ENCODE data around the gene TIGD1.
A peak's percentile ranks its signal among the peaks of the same experiment; 100 is the strongest.

TIGD1 gene

DNA sequence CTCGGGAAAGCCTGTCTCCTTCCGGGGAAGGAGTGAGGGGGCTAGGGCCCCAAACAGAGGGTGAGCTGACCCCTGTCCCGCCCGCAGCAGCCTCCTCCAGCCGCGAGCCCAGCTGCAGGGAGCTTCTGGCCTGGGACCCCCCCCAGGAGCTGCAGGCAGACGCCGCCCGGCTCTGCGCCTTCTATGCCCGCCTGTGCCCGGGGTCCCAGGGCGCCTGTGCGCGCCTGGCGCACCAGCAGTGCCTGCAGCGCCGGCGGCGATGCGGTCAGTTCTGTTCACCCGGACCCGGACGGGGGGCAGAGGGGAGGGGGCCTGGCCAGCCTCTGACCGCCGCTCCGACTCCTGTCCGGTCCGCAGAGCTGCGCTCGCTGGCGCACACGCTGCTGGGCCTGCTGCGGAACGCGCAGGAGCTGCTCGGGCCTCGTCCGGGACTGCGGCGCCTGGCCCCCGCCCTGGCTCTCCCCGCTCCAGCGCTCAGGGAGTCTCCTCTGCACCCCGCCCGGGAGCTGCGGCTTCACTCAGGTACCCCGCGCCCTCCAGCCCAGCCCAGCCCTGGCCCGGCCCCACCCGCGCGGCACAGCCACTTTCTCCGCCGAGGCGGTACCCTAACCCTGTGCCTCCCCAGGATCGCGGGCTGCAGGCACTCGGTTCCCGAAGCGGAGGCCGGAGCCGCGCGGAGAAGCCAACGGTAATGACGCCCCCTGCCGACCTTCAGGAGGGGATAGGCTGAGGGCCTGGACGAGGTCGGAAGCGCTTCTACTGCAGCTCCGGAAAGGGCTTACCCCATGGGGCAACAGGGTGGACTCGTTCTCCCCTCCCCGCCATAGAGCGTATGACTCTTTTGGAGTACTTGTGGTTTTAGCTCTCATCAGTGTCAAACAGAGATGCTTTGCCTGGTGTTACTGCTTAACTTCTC, 26.4 kb downstream of the TIGD1 start:
- DNase-seq (ENCODE audit: low spot score), result peak; percentile 70

DNA sequence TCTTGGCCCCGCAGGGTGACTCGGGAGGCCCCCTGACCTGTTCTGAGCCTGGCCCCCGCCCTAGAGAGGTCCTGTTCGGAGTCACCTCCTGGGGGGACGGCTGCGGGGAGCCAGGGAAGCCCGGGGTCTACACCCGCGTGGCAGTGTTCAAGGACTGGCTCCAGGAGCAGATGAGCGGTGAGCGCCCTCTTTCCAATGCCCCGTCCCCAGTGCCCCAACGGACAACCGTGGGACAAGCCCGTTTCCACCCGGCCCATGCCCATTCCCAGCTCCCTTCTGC, 27.0 kb downstream of the TIGD1 start:
- DNase-seq (ENCODE audit: low spot score), result no peak

GRCh38 chr2:232522623-232523401, 27.5 kb downstream of the TIGD1 start:
- no peak for DNase-seq (ENCODE audit: low spot score)

- DNase-seq (ENCODE audit: low spot score), result peak; percentile 55
These were observed 28.3 kb downstream of the TIGD1 start for GRCh38 chr2:232521959-232522622.

- DNase-seq (ENCODE audit: low spot score), result no peak
These were observed 29.3 kb downstream of the TIGD1 start for GRCh38 chr2:232521098-232521497.

DNA sequence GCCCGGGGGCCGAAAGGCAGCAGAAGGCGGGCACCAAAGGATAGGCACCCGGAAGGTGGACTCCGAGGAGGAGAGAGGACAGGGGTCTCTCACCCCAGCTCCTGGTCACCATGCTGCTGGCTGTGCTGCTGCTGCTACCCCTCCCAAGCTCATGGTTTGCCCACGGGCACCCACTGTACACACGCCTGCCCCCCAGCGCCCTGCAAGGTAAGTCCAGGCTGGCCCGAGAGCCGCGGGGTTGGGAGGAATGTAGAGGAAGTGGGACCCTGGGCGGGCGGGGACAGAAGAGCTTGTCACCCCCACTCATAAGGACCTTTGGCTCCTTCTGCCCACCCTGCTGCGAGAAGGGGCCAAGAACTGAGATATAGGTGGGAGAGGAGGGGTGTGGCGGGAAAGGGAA, 29.9 kb downstream of the TIGD1 start:
- DNase-seq (ENCODE audit: low spot score), result no peak

DNA sequence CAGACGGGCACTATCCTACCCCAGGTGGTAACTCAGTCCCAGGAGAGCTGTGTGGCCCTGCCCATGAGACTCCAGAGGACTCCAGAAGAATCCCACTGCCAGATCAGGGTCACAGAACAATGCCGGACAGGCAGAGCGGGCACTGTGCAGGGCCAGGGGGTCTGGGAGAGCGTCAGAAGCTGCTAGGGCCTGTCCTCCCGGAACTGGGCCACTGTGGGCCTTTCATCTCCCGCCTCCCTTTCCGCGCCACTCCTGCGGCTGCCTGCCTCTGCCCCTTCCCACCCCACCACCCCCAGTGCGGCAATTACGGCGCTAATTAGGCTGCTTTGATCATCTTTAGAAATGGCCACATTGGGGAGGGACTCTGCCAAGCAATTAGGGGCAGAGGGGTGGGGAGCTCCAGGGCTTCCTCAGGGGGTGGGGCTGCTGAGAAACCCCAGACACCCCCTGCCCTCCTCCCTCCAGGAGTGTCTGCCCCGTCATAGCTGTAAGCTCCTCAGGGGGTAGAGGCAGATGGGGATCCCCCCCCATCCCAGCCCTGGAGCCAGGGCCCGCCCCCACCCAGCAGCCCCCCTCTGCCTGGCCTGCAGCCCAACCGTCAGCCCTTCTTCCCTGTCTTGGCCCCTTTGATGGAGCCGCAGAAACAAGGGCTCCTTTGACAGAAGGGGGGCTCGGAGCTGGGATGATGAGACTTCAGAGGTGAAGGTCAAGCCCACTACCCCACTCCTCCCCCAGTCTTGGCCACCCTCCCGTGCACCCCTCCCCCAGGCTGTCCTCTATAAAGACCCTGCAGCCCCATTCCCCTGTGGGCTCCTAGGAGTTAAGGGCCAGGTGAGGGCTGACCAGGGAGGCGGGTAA, 30.5 kb downstream of the TIGD1 start, which contains the start of gene PRSS56:
PRSS56 (plus strand) TSS at position 808 of the 858 bp plus-strand sequence. CDS start 211 bp downstream, outside the sequence.
- no peak for DNase-seq (ENCODE audit: low spot score)

DNA sequence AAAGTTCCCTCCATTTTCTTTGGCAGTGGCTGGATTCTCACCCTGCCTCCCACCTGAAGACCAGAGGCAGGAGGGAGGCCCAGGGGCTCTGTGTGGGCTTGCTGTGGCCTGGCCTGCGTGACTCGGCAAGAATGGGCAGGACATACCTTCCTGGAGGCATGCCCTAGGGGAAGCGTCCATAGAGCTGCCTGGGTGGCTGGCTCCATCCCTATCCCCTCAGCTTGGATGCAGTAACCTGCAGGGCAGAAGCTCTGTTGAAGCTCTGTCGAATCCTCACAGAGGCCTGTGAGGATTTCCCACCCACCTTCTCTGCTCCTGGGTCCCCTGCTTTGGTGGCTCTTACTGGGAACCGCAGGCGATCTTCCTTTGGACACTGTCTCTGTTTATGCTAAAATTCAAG, 31.5 kb downstream of the TIGD1 start:
- no peak for DNase-seq (ENCODE audit: low spot score)

DNA sequence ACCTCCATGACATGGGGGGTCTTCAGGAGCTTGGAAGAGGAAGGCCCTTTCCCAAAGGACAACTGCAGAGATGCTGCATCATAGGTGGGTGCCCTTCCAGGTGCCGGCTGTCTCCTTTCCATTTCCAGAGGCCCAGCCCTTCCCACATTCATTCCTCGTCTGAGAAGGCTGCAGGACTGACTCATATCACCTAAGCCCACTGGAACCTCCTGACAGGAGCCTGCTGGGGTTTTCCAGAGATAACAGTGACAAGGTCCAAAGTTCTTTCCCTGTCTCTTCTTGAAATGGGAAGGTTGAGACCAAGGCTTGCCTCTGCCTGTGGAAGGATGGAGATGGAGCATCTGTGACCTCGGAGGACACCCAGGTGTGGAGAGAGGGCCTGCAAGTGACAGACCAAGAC, 33.8 kb downstream of the TIGD1 start:
- no peak for DNase-seq (ENCODE audit: low spot score)

DNA sequence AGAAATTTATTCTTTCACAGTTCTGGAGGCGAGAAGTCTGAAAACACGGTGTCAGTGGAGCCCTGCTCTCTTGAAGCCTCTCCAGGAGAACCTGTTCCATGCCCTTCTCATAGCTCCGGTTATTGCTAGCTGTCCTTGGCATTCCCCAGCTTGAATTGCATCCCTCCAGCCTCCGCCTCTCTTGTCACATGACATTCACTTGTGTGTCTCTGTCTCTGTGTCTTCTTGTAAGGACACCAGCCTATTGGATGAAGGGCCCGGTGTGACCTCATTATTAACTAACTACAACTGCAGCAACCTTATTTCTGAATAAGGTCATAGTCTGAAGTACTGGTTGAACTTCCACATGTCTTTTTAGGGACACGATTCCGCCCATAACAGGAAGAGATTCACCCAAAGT, 34.7 kb downstream of the TIGD1 start:
- DNase-seq (ENCODE audit: low spot score), result no peak

- DNase-seq (ENCODE audit: low spot score), result no peak
These were observed 37.0 kb downstream of the TIGD1 start for GRCh38 chr2:232513353-232513752.

- DNase-seq (ENCODE audit: low spot score), result no peak
These were observed 37.8 kb downstream of the TIGD1 start for GRCh38 chr2:232512602-232513001.

- no peak for DNase-seq (ENCODE audit: low spot score)
These were observed 38.9 kb downstream of the TIGD1 start for GRCh38 chr2:232511336-232511890.

DNA sequence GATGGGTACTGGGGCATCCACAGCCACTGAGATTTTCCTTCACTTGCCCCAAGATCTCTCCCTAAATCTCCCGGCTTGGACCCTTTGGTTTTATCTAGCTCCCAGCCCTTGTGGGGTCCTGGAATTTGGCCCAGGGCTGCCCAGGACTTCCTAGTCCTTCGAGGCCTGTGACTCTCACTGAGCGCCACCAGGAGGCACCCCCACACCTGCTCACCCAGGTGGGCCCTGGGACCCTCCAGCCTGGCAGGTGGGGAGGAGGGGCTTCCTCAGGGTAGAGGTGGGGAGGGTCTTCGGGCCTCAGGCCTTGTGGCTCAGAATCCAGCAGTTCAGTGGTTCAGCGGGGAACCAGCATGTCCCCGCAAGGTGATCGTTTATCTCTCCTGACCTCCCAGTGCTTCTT, 42.1 kb downstream of the TIGD1 start:
- no peak for DNase-seq (ENCODE audit: low spot score)

DNA sequence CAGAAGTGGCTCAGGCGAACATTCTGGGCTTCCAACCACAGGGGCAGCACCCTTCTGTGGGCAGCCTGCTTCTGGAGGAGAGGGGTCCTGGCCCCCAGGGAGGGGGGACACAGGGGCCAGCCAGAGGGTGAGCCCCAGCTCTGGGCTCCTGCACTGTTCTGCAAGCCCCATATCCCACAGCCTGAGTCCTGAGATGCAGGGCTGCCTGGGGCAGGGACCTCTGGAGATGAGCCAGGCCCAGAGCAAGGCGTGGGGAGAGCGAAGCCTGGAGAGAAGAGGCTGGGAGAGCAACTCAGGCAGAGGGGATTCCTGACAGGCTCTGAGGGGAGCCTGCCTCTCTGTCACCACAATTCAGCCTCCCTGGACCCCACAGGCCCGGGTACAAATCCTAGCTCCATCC, 43.6 kb downstream of the TIGD1 start:
- no peak for DNase-seq (ENCODE audit: low spot score)

DNA sequence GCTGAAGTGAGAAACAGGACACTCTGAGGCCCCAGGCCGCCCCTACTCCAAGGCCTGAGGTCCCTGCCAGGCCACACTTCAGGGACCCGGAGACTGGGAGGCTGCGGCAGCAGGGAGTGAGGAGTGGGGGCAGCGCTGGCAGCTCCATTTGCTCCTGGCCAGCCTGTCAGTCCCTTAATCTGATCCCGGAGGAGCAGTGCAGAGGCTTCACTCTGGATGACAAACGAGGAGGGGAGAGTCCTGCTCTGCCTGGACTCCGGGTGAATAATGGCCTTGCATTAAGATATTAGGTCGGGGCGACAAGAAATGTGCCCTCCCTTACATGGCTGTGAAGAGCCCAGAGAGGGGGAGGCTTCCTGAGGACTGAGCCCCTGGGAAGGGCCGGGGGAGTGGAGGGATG, 44.5 kb downstream of the TIGD1 start:
- DNase-seq (ENCODE audit: low spot score), result no peak

GRCh38 chr2:232504438-232504837, 45.9 kb downstream of the TIGD1 start:
- no peak for DNase-seq (ENCODE audit: low spot score)

DNA sequence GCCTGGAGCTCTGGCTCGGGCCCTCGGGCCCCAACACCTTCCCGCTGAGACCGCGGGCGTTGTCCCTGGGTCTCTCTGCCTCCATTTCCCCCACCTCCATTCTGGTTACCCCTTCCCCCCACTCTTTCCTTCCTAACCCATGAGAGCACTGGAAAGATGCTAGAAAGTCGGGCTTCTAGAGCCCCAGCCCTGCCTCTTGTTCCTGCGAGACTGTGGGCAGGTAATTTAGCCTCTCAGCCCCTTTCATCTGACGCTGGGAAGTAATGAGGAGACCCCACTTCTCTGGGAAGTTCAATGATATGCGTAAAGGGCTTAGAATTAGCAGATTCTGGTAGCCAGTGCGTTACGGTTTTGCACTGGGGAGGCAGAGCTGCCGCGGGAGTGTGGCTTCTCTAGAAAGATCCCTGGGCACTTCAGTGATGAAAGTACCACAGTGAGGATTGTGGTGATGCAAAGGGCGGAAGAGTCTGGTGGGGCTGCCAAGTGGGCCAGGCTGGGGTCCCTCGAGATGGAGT, 46.5 kb downstream of the TIGD1 start:
- no peak for DNase-seq (ENCODE audit: low spot score)

DNA sequence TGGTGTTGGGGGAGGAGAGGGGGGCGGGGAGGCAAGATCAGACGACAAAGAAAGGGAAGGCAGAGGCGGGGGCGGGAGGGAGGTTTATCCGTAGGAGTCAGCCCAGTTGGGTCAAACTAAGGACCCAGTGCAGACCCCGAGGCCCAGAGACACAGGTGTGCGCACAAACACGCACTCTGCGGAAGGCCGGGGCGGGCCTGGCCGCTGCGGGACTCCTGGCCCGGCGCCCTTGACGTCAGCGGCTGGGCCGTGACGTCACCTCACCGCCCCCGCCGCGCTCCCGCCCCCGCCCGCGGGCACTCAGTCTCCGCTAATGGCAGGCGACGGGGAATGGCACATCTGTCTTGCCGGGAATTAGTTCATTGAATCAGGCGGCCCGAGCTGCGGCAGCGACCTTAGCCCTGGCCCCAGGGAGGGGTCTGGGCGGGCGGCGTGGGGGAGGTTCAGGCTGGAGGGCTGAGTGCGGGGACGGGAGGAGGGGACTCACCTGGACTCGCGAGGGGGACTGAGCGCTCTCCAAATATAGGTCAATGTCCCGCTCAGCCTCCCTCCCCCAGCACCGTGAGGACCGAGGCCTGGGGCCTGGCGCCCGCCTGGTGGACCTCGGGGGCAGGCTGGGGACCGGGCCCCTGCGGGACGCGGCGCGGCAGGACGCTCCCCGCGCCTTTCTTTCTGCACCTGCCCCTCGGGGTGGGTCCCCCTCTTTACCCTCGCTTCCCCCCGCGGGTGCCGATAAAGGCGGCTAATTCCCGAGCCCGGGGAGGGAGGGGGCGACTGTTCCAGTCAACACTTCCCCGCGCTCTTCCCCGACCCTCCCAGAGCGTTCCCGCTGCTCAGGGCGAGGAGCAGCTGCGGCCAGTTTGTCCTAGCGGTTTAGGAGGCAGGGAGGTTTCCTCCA, 47.2 kb downstream of the TIGD1 start:
- DNase-seq (ENCODE audit: low spot score), result no peak

DNA sequence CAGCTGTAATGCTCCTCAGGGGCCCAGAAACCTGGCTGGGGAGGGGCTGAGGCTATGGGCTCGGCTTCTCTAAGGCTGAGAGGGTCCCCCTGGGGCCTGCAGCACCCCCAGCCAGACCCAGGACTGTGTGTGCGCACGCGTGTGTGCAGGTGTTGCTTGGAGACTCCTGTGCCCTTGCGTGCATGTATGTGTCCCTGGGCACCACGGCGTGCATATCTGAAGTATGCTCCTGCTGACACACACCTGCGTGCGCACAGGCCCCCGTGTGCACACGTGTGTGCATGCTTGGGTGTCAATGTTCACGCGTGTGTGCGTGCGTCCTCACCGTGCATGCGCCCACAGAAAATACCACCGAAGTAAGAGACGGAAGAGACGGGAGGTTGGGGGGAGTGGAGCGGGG, 47.8 kb downstream of the TIGD1 start:
- DNase-seq (ENCODE audit: low spot score), result peak; percentile 30

Measured in NAMALWA (cell line).